Eye (tissue), 1 donor: ENCODE data around the gene TC2N.
"Not testable (repeated sequence)": the region's sequence is repeated elsewhere in the genome, so short reads cannot be mapped to it uniquely, and the experiment has no call there.

Experiments used
- DNase-seq: peaks from one replicate; pipeline ENCODE4 v3.0.0-alpha.2; 2015

Gene TC2N

GRCh38 chr14:91866511-91867295 lies 633 bp downstream of the TC2N start:
- DNase-seq: no peak

DNA sequence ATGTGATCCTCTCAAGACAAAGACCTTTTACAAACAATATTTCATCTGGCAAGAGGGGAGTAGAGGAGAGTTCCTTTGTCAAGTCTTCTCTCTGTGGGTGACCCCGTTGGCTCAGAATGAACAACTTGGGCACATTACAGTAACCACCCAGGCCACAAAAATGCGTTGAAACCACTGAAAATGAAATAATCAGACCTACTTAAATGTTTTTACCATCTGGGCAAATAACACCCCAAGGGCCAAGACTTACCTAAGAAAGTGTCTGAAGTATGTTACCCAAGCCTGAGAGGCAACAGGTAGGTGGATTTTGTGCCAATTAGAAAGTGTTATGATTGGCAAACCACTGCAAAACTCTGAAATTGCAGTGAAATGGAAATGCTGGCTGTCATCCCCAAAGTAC lies 1.3 kb downstream of the TC2N start:
- DNase-seq: no peak

- no peak for DNase-seq
Observed at GRCh38 chr14:91862417-91862816, 4.9 kb downstream of the TC2N start.

DNA sequence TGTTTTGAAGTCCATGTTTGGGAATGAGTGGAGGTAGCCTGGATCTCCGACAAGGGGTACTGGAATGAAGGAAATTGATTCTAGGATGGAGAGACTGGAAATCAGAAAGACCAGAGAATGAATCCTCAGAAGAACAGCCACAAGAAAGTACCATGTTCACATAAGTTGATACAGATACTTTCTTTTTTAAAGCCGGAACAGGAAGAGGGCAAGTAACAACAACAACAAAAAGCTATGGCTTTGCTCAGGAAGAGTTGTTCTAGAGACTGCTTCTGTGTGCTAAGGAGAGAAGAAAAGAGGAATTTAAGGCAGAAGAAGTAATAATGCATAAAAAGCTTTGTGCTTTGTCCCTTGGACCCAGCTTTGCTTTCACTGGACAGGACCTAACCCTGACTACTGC lies 6.2 kb downstream of the TC2N start:
- no peak for DNase-seq

DNA sequence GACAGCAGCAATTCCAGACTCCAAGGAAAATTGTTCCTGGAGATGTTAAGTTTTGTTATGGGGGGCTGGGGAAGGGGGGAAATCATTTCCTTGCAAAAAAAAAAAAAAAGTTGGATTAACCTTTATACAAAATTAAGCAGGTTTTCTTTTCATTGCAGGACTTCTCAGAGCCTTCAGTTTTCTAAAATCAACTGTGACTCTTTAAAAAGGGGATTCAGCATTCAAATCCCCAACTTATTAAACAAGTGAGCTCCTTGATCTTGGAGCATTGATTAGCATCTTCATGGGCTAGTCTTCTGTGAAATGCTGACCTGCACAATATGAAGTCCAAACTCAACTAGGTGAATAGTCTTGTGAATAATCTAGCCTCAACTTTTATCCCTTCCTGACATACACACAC lies 7.1 kb downstream of the TC2N start:
- DNase-seq: no peak

DNA sequence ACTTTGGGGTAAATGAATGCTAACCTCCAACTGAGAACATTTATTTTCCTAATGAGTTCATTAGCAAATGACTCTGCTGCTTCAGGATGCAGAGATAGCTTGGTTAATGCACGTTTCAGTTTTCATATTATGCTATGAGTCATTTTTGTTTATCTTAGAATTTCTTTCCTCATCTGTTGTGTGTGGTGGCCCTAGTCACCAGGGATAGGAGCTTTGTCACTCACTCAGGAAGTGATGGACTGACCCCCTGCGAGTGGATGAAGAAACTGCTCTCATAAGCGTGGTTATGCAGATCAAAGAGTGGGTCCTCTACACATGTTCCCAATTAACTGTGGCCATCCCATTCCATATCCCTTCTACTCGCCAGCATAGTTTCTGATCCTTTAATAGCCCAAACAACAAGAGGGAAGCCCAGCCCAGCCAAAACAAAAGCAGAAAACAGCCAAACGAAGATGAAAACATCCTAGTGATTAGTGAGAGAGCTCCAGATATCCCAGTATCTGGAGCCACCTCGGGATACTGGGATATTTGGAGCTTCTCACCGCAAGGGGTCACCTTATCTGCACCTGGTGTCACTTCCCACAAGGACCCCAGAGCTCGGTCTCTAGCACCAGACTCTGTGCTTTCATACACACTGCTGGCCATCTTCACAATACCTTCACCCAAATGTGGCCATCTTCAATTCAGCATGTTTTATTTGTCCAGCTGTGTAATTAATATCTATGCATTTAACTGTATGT lies 8.6 kb downstream of the TC2N start:
- DNase-seq: peak; percentile 28

- DNase-seq: no peak
Observed at GRCh38 chr14:91857614-91858013, 9.7 kb downstream of the TC2N start.

DNA sequence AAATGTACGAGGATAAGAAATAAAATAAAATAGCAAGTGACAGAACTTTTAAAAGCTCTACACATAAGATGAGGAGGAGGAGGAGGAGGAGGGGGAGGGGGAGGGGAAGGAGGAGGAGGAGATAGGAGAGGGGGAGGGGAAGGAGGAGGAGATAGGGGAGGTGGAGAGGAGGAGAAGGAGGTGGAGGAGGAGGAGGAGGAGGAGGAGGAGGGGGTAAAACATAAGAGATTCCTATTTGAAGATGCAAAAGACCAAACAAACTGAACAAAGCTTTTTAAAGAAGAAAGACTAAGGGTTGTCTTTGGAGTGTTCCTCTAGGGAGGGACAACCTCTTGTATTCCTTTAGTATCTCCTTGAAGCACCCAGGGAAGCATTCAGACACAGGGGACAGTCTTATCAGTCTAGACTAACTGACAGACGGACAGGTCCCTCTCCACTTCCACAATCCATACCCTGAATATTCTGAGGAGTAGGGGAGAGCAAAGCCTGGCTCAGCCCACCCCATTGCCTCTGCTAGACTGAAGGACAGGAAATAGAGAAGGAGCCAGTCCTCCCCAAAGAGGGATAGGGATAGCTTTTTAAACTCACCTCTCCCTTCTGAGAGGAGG lies 12.9 kb downstream of the TC2N start:
- DNase-seq: no peak

DNA sequence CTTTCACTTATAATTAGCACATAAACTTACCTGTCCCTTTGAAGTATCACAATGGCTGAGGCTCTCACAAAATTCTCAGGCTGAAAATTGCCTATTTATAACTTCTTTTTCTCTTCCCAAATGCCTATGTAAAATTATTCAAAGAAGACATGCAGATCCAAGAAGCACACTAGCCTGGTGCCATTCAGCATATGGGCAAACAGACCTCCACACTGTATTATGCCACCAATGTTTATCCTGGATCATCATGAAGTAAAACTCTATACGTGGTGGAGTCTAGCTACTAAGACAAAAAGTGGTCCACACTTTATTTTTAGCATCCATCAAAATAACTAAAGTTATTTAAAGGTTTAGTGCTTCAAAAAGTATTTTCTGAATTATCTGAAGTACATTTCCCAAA lies 15.8 kb downstream of the TC2N start:
- no peak for DNase-seq

GRCh38 chr14:91848504-91849001 lies 18.8 kb downstream of the TC2N start:
- DNase-seq: no peak

DNA sequence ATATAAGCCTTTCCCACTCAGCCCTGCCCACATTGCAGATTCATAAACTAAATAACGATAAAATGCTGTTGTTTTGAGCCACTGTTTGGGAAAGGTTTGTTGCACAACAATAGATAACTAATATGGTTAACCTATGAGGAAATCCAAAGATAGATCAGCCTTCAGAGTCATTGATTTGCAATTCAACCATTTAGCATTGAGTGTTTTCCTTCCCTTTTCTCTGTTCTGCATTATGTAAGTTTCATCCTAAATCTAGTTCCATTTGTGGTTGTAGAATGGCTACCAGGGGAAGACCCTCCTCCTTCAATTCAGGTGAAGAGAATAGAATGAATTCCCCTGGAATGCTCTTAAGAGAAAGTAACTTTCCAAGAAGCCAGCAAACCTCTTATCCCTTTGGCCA lies 19.6 kb downstream of the TC2N start:
- no peak for DNase-seq

DNA sequence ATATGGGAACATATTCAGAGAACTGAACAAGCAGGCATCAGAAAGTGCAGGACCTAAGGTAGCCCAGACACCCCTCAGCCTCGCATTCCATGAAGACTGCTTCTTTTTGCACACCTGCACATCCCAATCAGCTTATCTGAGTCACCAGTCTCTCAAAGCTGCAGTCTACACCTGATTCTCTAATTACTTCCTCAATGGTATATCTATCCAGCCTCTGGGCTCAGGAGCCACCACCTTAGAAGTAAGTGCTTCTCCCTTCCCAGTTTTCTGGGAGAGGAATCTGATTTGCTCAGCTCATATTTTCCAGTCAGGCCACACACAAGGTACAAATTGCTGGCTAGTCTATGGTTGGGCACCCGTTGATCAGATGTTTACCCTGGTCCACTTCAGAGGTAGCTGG lies 21.7 kb downstream of the TC2N start:
- DNase-seq: no peak

DNA sequence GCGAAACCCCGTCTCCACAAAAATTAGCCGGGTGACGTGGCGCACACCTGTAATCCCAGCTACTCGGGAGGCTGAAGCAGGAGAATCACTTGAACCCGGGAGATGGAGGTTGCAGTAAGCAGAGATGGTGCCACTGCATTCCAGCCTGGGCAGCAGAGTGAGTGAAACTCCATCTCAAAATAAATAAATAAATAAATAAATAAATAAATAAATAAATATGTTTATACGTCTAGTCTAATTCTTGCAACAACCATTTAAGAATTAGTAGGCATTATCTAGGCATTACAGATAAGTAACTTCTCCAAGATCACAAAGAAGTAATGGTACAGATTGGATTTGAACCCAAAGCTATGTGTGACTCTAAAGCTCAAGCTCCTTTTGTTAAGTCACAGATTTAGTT lies 22.3 kb downstream of the TC2N start:
- DNase-seq: not testable (repeated sequence)

GRCh38 chr14:91844029-91844428 lies 23.3 kb downstream of the TC2N start:
- DNase-seq: no peak

GRCh38 chr14:91843437-91843836 lies 23.9 kb downstream of the TC2N start:
- no peak for DNase-seq

- no peak for DNase-seq
Observed at GRCh38 chr14:91841065-91841464, 26.3 kb downstream of the TC2N start.

- no peak for DNase-seq
Observed at GRCh38 chr14:91839749-91840148, 27.6 kb downstream of the TC2N start.

DNA sequence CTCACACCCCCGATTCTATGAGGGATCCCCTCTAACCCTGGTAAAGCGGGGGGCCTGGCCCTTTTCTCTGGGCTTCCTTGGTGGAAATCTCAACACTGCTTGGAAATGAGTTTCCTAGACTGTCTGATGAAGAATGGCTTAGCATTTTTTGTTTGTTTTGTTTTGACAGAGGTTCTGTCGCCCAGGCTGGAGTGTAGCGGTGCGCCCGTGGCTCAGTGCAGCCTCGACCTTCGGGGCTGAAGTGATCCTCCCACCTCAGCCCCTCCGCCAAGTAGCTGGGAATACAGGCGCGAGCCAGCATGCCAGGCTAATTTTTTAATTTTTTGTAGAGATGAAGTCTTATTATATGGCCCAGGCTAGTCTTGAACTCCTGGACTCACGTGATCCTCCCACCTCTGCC lies 30.3 kb downstream of the TC2N start:
- DNase-seq: no peak

DNA sequence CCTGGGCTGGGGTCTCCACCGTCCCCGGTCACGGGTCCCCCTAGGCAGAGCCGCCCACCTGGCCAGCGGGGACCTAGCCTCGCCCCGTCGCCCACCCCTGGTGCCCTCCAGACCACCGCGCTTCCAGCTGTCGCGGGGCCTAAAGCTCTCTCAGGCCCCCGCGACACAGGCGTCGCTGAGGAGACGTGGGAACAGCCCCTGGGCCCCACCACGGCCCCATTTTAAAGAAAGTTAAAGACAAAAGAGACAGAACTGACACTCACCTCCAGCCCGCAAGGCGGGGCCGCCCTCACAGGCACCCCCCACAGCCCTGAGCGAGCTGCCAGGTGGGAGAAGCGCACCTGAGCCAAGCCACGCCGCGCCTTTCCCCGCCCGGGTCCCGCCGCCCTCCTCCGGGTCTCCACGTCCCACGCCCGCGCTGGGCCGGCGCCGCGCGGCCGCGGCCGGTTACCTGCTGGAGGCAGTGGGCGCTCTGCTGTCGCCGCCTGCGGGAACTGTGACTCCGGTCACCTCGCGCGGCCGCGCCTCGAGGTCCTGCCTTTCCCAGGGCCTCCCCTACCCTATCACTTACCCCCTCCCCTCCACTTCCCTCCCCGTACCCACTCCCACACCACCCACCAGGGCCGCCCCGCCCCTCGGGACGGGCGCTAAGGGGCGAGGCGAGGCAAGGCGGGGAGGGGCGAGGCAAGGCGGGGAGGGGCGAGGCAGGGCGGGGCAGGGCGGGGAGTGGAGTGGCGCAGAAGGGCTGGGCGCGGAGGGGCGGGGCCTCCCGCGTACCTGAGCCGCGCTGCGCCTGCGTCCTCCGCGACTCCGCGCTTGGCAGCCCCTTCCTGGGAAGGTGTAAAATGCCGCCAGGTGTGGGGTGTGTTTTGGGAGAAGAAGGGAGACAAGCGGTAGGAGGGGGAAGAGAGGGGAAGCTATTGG lies 31.2 kb downstream of the TC2N start:
- peak; percentile 75 for DNase-seq

DNA sequence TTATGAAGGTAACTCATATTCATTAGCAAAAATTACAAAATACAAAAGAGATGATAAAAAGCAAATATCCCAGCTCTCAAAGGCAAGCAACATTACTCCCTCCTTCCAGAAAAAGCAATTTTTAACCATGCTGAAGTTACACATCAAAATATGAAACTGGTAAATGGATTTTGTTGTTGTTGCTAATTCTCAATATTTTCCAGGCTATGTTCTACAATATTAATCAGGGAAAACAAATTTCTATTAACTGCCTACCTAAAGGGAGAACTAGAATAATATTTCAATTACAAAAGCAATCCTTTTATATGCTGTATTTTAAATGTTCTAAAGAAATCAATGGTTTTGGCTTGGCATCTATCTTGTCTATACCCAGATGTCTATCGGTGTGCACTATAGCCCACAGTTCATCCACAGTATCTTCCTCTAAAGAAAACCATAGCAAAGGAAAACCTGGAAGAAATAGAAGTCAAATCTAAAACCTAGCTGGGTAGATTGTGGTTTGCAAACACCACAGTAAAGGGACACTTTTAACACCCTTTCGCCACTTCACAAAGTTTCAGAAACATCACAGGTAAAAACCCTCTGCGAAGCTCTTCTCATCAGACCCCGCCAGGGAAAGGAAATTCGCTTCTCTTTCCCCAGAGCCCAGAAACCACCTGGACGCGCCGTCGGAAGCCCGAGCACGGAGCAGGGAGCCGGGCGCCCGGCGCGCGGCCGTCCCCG lies 32.0 kb downstream of the TC2N start:
- DNase-seq: peak; percentile 27

GRCh38 chr14:91834571-91834970 lies 32.8 kb downstream of the TC2N start:
- no peak for DNase-seq

DNA sequence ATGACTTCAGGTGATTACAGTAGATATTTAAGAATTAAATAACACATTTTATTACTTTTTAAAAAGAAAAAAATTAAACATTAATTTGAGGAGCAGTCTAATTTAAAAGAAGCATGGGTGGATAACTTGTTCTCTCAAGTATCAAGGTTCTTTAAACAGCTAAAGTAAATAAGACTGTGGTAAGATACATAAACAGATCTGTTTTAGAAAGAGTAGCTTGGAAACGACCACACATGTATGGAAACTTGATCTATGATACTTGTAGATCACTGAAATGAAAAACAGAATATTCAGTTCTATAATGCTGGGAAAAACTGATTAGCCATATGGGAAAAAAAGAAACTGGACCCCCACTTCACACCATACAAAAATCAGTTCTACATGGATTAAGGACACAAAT lies 36.0 kb downstream of the TC2N start:
- DNase-seq: no peak
